HG03060 (cell line): Measurements from ENCODE around the gene SLC30A2.

Source experiments
- ATAC-seq: cut with Tn5 transposase; IDR thresholded peaks from one replicate; pipeline ENCODE4 v1.9.1; 2021; ENCODE audit warnings: low read depth, moderate number of reproducible peaks; ENCODE audit not compliant: unreplicated experiment

SLC30A2 gene

DNA sequence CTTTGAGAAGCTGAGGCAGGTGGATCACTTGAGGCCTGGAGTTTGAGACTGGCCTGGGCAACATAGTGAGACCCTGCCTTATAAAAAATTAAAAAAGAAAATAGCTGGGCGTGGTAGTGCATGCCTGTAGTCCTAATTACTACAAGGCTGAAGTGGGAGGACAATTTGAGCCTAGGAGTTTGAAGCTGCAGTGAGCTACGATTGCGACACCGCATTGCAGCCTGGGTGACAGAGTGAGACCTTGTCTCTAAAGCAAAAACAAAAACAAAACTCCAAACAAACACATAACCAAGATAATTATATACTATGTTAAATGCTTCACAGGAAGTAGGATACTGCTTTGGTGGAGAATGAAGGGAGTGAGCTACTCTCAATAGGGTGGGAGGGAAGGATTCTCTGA is 42.7 kb downstream of the SLC30A2 start:
- no peak for ATAC-seq

DNA sequence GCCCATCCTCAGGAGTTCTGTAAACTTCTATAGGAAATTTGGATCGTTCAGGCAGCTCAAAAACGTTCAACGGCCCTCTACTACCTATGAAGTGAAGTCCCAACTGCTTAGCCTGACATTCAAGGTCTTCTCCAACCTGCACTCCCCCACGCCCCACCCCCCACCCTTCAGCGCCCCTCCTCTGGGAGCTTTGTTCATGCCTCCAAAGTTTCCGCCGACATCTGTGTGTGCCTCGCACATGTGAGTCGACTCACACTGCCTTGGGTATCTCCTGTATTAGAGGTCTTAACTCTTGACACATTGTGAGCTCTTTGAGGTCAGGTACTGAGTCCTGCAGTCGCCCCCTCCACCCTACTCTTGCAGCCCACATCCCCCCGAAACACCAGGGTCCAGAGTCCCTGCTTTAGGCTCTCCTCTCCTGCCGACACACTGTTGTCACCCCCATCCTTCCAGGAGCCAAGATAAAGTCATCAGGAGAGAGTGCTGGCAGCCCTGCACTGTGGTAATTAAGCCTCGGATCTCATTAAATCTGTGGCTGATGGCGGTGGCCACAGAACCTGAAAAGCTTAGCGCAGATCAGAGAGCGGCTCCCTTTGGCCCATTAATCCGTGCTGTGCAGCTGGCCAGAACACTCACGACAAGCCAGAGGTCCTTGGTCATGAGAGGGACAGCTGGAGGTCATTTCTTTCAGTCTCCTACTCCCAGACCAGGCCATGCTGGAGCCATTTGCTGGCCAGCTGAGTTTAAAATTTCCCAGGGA is 46.7 kb downstream of the SLC30A2 start:
- no peak for ATAC-seq

DNA sequence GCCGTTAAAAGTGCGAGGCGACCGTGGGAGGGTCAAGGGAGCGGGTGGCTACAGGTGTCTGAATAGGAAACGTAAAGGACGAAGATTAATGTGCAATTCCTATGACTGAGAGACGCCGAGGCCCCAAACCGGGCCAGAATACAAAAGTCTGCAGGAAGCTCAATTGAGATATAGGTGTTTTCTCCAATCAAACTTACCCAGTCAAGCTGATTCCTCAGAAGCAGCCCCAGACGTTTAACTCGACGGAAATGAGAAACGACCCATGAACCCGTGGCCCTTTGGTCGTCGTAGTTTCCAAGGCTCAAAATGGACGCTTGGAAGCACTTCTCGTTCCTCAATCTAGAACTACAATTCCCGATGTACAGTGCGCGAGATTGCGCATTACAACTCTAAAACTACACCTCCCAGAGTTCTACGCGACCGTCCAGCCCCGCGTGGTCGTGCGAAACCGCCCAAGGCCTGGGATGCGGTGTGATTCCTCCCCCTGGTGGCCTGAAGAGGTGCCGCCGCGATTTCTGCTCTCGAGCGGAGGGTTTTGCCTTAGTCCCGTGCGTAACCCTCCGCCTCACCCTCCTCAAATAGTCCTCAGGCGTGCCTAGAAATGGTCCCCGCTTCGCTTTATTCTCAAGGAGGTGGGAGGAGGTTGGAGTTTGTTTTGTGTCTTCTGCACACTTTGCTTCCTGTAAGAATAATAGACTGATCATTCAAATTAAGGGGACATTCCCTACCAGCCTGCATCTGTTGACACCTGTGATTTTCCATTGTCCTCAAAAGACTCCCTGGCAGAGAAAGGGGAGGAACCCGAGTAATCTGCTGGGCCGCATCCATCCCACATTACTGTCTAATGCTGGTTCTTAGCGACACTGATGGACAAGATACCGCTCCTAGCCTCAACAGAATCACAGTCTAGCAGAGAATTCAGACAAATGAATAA is 47.8 kb downstream of the SLC30A2 start, which contains the start of gene PAFAH2:
PAFAH2 (minus strand) TSS at position 236 of the 934 bp plus-strand sequence. CDS start 7,247 bp downstream, outside the sequence.
- ATAC-seq: peak; percentile 92

DNA sequence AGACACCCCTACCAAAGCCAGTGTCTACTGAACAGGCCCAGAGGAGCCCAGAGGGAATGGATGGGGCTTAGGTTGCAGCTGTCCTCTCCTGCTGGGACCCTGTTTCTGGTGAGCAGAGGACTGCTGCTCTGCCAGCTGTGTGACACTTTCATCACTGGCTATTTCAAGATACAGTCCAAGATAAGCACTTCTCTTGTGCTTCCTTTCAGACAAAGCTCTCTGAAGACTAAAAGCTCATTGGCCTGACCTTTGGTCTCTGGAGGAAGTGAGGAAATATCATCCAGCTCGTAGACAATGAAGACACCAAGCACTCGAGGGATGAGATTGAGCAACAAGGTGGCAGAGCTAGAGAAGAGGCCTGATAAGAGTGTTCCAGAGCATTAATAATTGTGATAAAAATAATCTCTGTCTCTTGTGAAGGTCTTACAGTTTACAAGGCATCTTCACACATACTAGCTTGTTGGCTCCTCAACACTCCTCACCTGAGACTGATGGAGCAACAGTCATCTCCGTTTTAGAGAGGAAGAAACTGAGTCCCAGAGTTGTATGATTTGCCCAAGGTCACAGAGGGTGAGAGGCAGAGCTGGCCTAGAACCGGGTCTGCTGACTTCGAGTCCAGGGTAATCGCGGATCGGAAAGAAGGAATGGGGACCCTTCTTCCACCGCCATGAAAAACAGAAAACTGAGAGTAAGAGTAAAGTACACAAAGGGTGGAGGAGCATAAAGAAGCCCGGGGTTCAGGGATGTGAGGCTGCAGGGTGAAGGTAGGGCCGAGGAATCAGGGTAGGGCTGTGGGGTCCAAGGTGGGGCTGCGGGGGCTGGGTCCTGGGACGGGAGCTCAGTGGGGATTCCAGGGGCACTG is 48.7 kb downstream of the SLC30A2 start:
- ATAC-seq: no peak

DNA sequence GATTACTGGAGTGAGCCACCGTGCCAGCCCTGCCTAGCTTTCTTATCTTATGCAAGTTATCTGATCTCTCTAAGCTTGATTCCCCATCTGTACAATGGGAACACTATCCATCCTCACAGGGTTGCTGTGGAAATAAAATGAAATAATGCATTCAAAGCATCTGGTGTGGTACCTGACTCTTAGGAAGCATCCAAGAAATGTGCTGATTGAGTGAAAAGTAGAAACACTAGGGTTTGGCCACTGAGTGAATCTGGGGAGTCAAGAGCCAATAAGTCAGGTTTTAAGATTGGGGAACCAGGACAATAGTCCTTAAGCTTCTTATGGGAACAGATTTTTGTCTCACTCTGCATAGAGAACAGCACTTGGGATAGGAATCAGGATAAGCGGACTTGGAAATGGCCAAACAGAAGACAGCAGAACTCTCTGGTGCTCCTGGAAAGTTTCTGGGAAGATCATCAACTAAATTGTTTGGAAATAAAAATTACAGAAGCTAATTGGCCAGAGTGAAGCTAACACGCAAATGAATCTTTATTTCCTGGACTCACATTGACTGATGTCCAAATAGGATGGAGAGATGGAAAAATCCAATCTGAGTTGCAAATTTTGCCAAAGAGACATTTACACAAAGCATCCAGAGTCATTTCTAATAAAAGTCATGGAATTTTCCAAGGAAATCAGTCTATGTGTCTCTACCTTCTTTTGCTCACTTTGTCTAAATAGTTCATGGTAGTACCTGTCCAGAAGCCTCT is 51.3 kb downstream of the SLC30A2 start:
- ATAC-seq: no peak

DNA sequence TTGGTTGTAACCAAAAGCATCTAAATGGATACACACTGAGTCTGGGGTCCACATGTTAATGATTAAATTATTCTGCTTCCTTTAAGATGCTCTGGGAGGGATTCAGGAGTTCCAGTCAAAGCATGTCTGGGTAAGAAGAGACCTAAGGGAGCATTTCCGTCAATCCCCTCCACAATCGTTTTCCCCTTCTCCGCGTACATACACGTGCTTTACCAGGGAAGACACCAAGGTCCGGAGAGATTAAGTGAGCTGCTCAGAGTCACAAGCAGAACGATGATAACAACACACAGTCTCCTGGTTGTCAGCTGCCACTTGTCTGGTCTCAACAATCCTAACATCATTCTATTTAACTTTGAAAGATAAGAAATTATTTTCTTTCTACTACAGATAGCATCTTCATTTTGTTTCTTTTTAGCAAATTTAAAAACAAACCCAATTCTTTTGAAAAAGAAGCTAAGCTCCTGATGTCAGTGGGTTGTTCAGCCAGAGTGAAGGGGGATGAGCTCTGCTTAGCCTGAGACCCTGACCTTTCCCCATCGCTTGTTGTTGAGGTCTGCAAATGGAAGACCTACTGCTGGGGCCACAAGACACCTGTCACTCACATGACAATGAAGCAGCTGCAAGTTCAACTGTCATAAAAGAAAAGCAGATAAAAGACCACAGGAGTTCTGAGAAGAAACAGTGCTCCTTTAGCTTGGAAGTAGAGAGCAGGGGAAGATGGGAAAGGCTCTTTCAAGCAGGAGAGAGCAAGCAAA is 52.5 kb downstream of the SLC30A2 start:
- no peak for ATAC-seq

DNA sequence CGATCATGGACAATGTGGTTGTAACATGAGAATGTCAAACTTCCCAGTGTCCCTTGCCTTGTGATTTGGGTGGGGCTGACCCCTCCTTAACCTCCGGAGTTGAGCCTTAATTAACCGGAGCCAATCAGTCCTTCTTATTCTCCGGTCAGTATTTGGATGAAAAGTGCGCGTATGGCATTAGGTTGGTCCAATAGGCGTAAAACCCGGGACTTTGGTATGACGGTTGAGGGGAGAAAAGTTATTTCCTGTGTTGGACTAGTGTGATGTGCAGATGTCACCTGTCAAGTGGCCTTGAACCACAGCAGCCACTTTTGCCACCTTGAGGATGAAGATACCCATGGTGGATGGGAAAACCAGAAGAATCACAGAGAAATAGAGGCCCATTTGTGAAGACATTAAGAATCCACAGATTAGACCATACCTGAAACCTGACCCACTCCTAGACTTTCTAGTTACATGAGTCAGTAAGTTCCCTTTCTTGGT is 53.2 kb downstream of the SLC30A2 start:
- ATAC-seq: no peak

DNA sequence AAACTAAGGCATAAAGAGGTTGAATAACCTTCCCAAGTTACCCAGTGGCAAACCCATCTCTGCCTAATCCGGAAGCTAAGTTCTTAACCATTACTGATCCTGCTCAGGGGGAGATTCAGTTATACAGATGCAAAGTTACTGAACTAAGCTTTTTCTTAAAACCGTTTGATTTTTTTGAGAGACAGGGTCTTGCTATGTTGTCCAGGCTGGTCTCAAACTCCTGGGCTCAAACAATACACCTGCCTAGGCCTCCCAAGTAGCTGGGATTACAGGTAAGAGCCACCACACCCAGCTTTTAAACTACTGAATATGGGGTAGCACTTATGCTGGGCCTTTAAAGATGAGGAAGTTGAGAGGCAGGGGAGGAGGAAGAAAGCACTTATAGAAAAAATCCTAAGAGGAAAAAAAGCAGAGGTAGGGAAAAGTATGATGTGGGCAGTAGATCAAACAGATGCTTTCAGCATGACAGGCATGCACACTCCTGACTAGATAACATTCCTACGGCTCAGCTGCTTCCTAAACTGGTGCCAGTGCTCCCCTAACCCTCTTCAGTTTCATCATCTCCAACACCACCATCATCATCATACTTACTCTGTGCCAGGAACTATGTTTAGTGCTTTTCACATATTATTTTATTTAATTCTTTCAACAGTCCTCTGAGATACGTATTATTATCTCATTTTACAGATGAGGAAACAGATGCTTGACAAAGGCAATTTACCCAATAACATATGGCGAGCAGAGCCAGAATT is 53.8 kb downstream of the SLC30A2 start:
- ATAC-seq: no peak

DNA sequence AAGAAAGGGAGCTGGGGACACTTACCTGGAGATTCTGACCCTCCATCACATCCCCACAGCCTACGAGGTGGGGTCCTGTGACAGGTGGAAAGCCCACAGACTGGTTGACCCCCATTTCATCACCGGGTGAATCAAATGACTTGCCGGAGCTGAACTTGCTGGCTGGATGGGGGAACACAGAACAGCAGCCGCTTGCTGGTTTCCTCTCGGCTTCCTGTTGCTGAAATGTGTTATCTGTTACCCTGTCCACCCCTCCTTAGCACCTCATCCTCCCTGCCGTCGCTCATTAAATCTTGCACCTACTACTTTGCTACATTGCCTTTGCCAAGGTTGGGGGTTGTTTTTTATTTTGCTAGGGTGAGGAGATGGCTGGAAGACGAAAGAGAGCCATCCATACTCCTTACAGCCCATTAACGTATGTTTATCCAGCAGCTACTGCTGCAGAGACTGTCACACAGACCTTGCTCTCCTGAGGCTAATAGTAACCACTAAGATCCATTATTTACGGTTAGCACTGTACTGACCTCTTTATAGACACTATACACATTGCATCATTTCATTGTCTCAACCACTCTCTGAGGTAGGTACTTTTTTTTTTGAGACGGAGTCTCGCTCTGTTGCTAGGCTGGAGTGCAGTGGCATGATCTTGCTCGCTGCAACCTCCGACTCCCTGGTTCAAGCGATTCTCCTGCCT is 55.1 kb downstream of the SLC30A2 start:
- no peak for ATAC-seq

DNA sequence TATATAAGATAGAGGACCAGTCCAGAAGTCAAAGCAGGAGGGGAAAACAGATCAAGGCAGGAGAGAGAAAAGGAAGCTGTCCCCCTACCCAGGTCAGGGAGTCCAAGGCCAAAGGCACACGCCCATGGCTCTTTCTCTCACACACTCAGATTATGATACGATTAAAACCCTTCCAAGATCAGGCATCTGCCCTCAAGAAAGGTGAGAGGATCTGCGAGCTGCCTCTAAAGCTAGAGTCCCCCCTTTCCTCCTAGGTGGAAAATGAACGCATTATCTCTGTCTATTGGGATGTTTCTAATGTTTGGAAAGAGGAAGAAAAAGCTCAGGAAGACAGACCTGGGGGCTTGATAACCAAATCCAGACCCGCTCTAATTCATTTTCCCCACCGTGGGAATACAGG is 55.7 kb downstream of the SLC30A2 start:
- ATAC-seq: no peak

DNA sequence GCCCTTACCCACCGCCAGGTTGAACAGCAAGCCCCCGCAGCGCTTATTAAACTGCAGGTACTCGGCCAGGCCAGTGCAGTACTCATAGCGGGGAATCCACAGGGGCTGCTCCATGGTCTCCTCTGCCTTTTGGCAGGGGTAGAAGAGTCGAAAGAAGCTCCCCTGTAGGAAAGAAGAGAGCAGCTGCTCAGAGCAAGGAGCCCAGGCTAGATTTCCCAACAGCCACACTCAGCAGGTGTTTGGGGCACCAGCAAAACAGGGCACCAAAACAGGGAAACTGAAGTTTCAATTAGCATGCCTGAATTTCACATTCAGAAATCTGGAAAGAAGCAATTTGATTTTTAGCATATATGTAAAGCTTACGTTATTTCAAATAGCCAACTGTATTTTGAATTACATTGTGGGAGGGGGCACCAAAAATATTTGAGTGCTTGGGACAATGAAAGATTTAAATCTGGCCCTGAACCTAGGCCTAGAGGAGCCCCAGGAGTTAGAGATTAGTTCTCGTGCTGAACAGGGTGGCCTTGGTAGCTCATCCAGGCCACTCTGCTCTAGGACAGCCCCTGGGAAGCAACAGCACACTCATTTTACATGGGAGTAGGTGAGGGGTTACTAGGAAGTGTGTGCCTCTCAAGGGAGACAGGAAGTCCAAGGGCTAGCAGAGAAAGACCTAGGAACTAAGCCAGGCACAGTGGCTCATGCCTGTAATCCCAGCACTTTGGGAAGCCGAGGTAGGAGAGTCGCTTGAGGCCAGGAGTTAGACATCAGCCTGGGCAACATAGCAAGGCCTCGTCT is 56.3 kb downstream of the SLC30A2 start:
- no peak for ATAC-seq

DNA sequence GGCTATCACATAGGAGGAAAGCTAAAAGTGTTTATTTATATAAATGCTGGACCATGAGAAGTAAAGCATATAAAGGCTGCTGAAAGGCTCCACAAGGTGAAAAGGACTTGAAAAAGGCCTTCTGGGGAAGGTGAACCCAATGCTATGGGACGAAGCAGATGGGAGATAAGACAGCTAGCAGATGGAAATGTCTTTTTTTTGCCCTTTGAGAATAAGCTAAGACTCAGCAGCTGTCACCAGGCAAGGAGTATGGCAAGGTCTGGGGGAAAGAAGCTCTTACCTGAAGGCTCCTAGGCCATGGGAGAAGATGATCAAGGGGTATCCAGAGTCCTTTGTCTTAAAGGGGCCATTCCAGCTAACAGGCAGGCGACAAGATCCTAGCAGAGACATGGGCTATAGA is 58.0 kb downstream of the SLC30A2 start:
- ATAC-seq: no peak
